ENCODE measurements around the gene RAB17.
A peak's percentile ranks its signal among the peaks of the same experiment; 100 is the strongest.

Gene RAB17

GRCh38 chr2:237553948-237554347 lies 36.6 kb downstream of the RAB17 start:
- Histone ChIP-seq H2AK5ac (ENCODE audit: low read length, severe bottlenecking) (no peak overlapping the region), H2BK5ac (ENCODE audit: low read depth, low read length, poor library complexity, severe bottlenecking) (no peak overlapping the region), H3K4me2 (ENCODE audit: low read length, poor library complexity, severe bottlenecking) (no peak overlapping the region), H3K4me3 (ENCODE audit: insufficient read depth in 1 of 2, low read depth in 1 of 2, low read length in 2 of 2) (no peak overlapping the region), H2AFZ (ENCODE audit: low read depth, low read length) (no peak overlapping the region), H3K4me1 (ENCODE audit: control insufficient read depth, insufficient read depth, low read depth, low read length) (peaks cover 7% of the 10 kb centered on the region), H3K14ac (ENCODE audit: low read length in 2 of 2) (no peak overlapping the region), H3K23ac (ENCODE audit: low read length in 2 of 2) (no peak overlapping the region), H3K36me3 (ENCODE audit: control insufficient read depth in 1 of 2, insufficient read depth in 2 of 2, low read depth in 1 of 2, low read length in 2 of 2) (peaks cover 43 to 72% of the 10 kb centered on the region in 2 experiments), H2BK12ac (ENCODE audit: low read length in 2 of 2) (no peak overlapping the region), H3K27me3 (ENCODE audit: control insufficient read depth in 1 of 2, insufficient read depth in 1 of 2, low read length in 2 of 2) (no peaks in the 10 kb centered on the region), H4K8ac (ENCODE audit: low read length) (no peak overlapping the region), H2BK120ac (ENCODE audit: low read depth, low read length) (no peak overlapping the region), H3K9me3 (ENCODE audit: control insufficient read depth, low read length) (peaks cover 33% of the 10 kb centered on the region), H3K18ac (ENCODE audit: low read depth in 1 of 2, low read length in 2 of 2) (no peak overlapping the region), H3K4ac (ENCODE audit: low read depth in 1 of 2, low read length in 2 of 2) (no peak overlapping the region), H3K27ac (ENCODE audit: low read length, poor library complexity, severe bottlenecking) (no peak overlapping the region), H3K9ac (ENCODE audit: low read length) (no peak overlapping the region), H2BK15ac (ENCODE audit: low read depth, poor library complexity, severe bottlenecking) (no peak overlapping the region), H4K91ac (ENCODE audit: low read length) (no peak overlapping the region), H3K79me1 (replicated peaks; ENCODE audit: low read length, poor library complexity, severe bottlenecking) (peaks cover 7% of the 10 kb centered on the region)
- DNase-seq, result no peak
- 89% methylated on average over 7 of the region's 7 CpGs for WGBS

GRCh38 chr2:237552908-237553307 lies 37.6 kb downstream of the RAB17 start:
- Histone ChIP-seq H2BK15ac (ENCODE audit: low read depth, poor library complexity, severe bottlenecking) (no peak overlapping the region), H2AFZ (ENCODE audit: low read depth, low read length) (no peak overlapping the region), H3K27ac (ENCODE audit: low read length, poor library complexity, severe bottlenecking) (no peak overlapping the region), H3K79me1 (replicated peaks; ENCODE audit: low read length, poor library complexity, severe bottlenecking) (peaks cover 7% of the 10 kb centered on the region), H2AK5ac (ENCODE audit: low read length, severe bottlenecking) (no peak overlapping the region), H3K23ac (ENCODE audit: low read length in 2 of 2) (no peak overlapping the region), H3K4me2 (ENCODE audit: low read length, poor library complexity, severe bottlenecking) (no peak overlapping the region), H2BK5ac (ENCODE audit: low read depth, low read length, poor library complexity, severe bottlenecking) (no peak overlapping the region), H3K14ac (ENCODE audit: low read length in 2 of 2) (no peak overlapping the region), H3K4me1 (ENCODE audit: control insufficient read depth, insufficient read depth, low read depth, low read length) (peaks cover 6% of the 10 kb centered on the region), H3K4me3 (ENCODE audit: insufficient read depth in 1 of 2, low read depth in 1 of 2, low read length in 2 of 2) (no peak overlapping the region), H3K36me3 (ENCODE audit: control insufficient read depth in 1 of 2, insufficient read depth in 2 of 2, low read depth in 1 of 2, low read length in 2 of 2) (peaks cover 44 to 75% of the 10 kb centered on the region in 2 experiments), H3K9me3 (ENCODE audit: control insufficient read depth, low read length) (peaks cover 33% of the 10 kb centered on the region), H3K18ac (ENCODE audit: low read depth in 1 of 2, low read length in 2 of 2) (no peak overlapping the region), H4K91ac (ENCODE audit: low read length) (no peak overlapping the region), H3K4ac (ENCODE audit: low read depth in 1 of 2, low read length in 2 of 2) (no peak overlapping the region), H4K8ac (ENCODE audit: low read length) (peak overlapping the region; percentile 20), H3K9ac (ENCODE audit: low read length) (no peak overlapping the region), H2BK12ac (ENCODE audit: low read length in 2 of 2) (no peak overlapping the region), H3K27me3 (ENCODE audit: control insufficient read depth in 1 of 2, insufficient read depth in 1 of 2, low read length in 2 of 2) (no peaks in the 10 kb centered on the region), H2BK120ac (ENCODE audit: low read depth, low read length) (no peak overlapping the region)
- DNase-seq, result no peak
- WGBS, result 93% methylated on average over 6 of the region's 6 CpGs

- no peak overlapping the region for H3K9ac ChIP-seq (ENCODE audit: low read length)
- no peaks in the 10 kb centered on the region for H3K27me3 ChIP-seq (ENCODE audit: control insufficient read depth in 1 of 2, insufficient read depth in 1 of 2, low read length in 2 of 2)
- no peak overlapping the region for H3K18ac ChIP-seq (ENCODE audit: low read depth in 1 of 2, low read length in 2 of 2)
- no peak for DNase-seq
- no peak overlapping the region for H3K4me3 ChIP-seq (ENCODE audit: insufficient read depth in 1 of 2, low read depth in 1 of 2, low read length in 2 of 2)
- no peak overlapping the region for H4K91ac ChIP-seq (ENCODE audit: low read length)
- WGBS, result 95% methylated on average over 16 of the region's 16 CpGs
- H2AFZ ChIP-seq (ENCODE audit: low read depth, low read length), result no peak overlapping the region
- H3K27ac ChIP-seq (ENCODE audit: low read length, poor library complexity, severe bottlenecking), result no peak overlapping the region
- peaks cover 7% of the 10 kb centered on the region for H3K79me1 ChIP-seq (replicated peaks; ENCODE audit: low read length, poor library complexity, severe bottlenecking)
- peak overlapping the region; percentile 7 for H4K8ac ChIP-seq (ENCODE audit: low read length)
- H3K36me3 ChIP-seq (ENCODE audit: control insufficient read depth in 1 of 2, insufficient read depth in 2 of 2, low read depth in 1 of 2, low read length in 2 of 2), result peaks cover 50 to 78% of the 10 kb centered on the region in 2 experiments
- no peak overlapping the region for H3K4me2 ChIP-seq (ENCODE audit: low read length, poor library complexity, severe bottlenecking)
- H3K4me1 ChIP-seq (ENCODE audit: control insufficient read depth, insufficient read depth, low read depth, low read length), result peaks cover 16% of the 10 kb centered on the region
- no peak overlapping the region for H2AK5ac ChIP-seq (ENCODE audit: low read length, severe bottlenecking)
- no peak overlapping the region for H2BK120ac ChIP-seq (ENCODE audit: low read depth, low read length)
- H3K9me3 ChIP-seq (ENCODE audit: control insufficient read depth, low read length), result peaks cover 31% of the 10 kb centered on the region
- no peak overlapping the region for H2BK15ac ChIP-seq (ENCODE audit: low read depth, poor library complexity, severe bottlenecking)
- no peak overlapping the region for H2BK5ac ChIP-seq (ENCODE audit: low read depth, low read length, poor library complexity, severe bottlenecking)
- no peak overlapping the region for H3K23ac ChIP-seq (ENCODE audit: low read length in 2 of 2)
- H3K14ac ChIP-seq (ENCODE audit: low read length in 2 of 2), result no peak overlapping the region
- H2BK12ac ChIP-seq (ENCODE audit: low read length in 2 of 2), result no peak overlapping the region
- H3K4ac ChIP-seq (ENCODE audit: low read depth in 1 of 2, low read length in 2 of 2), result no peak overlapping the region
Measured at GRCh38 chr2:237551071-237551574, 39.4 kb downstream of the RAB17 start.

- H2BK12ac ChIP-seq (ENCODE audit: low read length in 2 of 2), result no peak overlapping the region
- H3K9ac ChIP-seq (ENCODE audit: low read length), result no peak overlapping the region
- peaks cover 7% of the 10 kb centered on the region for H3K79me1 ChIP-seq (replicated peaks; ENCODE audit: low read length, poor library complexity, severe bottlenecking)
- H4K91ac ChIP-seq (ENCODE audit: low read length), result no peak overlapping the region
- no peak overlapping the region for H3K4me3 ChIP-seq (ENCODE audit: insufficient read depth in 1 of 2, low read depth in 1 of 2, low read length in 2 of 2)
- H3K27ac ChIP-seq (ENCODE audit: low read length, poor library complexity, severe bottlenecking), result no peak overlapping the region
- DNase-seq, result no peak
- H2AK5ac ChIP-seq (ENCODE audit: low read length, severe bottlenecking), result no peak overlapping the region
- H3K4me2 ChIP-seq (ENCODE audit: low read length, poor library complexity, severe bottlenecking), result no peak overlapping the region
- peaks cover 18% of the 10 kb centered on the region for H3K9me3 ChIP-seq (ENCODE audit: control insufficient read depth, low read length)
- WGBS, result 90% methylated on average over 17 of the region's 17 CpGs
- no peak overlapping the region for H3K23ac ChIP-seq (ENCODE audit: low read length in 2 of 2)
- no peak overlapping the region for H3K14ac ChIP-seq (ENCODE audit: low read length in 2 of 2)
- no peak overlapping the region for H2BK15ac ChIP-seq (ENCODE audit: low read depth, poor library complexity, severe bottlenecking)
- peaks cover 41 to 78% of the 10 kb centered on the region in 2 experiments for H3K36me3 ChIP-seq (ENCODE audit: control insufficient read depth in 1 of 2, insufficient read depth in 2 of 2, low read depth in 1 of 2, low read length in 2 of 2)
- no peak overlapping the region for H2BK5ac ChIP-seq (ENCODE audit: low read depth, low read length, poor library complexity, severe bottlenecking)
- no peak overlapping the region for H3K4ac ChIP-seq (ENCODE audit: low read depth in 1 of 2, low read length in 2 of 2)
- H4K8ac ChIP-seq (ENCODE audit: low read length), result no peak overlapping the region
- peaks cover 16% of the 10 kb centered on the region for H3K4me1 ChIP-seq (ENCODE audit: control insufficient read depth, insufficient read depth, low read depth, low read length)
- no peak overlapping the region for H2BK120ac ChIP-seq (ENCODE audit: low read depth, low read length)
- no peaks in the 10 kb centered on the region for H3K27me3 ChIP-seq (ENCODE audit: control insufficient read depth in 1 of 2, insufficient read depth in 1 of 2, low read length in 2 of 2)
- H2AFZ ChIP-seq (ENCODE audit: low read depth, low read length), result no peak overlapping the region
- no peak overlapping the region for H3K18ac ChIP-seq (ENCODE audit: low read depth in 1 of 2, low read length in 2 of 2)
Measured at GRCh38 chr2:237549643-237550415, 40.7 kb downstream of the RAB17 start.
